OCI-LY7 (cell line): ENCODE measurements around the gene ANKMY1. TPM values are rescaled to one million over a fixed set of nuclear protein-coding genes. Genes with fewer than 3 reads are reported as not detected.

Experiments used
- BruUV-seq: library from RNA; stranded (reverse); fragments of 400-500 nt; replicated peaks from 2 replicates; lab custom pipeline; 2021; lab: Mats Ljungman, UMichigan
- CTCF ChIA-PET: fragments of 300-600 bp; sonication (Branson Sonifier 250); formaldehyde crosslinking; loops from one replicate; lab custom pipeline; 2022; ENCODE audit warnings: antibody characterized with exemption; ENCODE audit not compliant: unreplicated experiment; lab: Charles Lee
- POLR2A ChIA-PET: fragments of 300-600 bp; sonication (Branson Sonifier 250); formaldehyde crosslinking; loops from one replicate; lab custom pipeline; 2022; ENCODE audit warnings: antibody characterized with exemption; lab: Charles Lee
- DNase-seq: peaks from one replicate; pipeline ENCODE4 v3.0.0-alpha.2; 2015; ENCODE audit warnings: low spot score
- H2AFZ ChIP-seq: fragments of 200-600 bp; sonication (generic), shearing (Covaris generic); 2 replicates; pipeline ENCODE4 v1.6.1; 2014; ENCODE audit warnings: mild to moderate bottlenecking, antibody characterized with exemption, low read length, moderate library complexity
- H3K27ac ChIP-seq: fragments of 200-600 bp; sonication (generic); 2 replicates; pipeline ENCODE4 v1.5.1; 2014; ENCODE audit warnings: mixed run types, low read depth, mild to moderate bottlenecking, moderate library complexity, low read length, inconsistent platforms; ENCODE audit not compliant: poor library complexity, severe bottlenecking
- H3K36me3 ChIP-seq: fragments of 200-600 bp; sonication (generic); 2 replicates; pipeline ENCODE4 v1.6.1; 2014; ENCODE audit warnings: mild to moderate bottlenecking, antibody characterized with exemption, low read length, moderate library complexity, mixed read lengths; ENCODE audit not compliant: insufficient read depth
- H3K4me1 ChIP-seq: fragments of 200-600 bp; sonication (generic); 2 replicates; pipeline ENCODE4 v1.5.1; 2014; ENCODE audit warnings: mild to moderate bottlenecking, low read length; ENCODE audit not compliant: insufficient read depth, poor library complexity, severe bottlenecking
- H3K4me2 ChIP-seq: fragments of 200-600 bp; sonication (generic); 2 replicates; pipeline ENCODE4 v1.6.1; 2014; ENCODE audit warnings: mild to moderate bottlenecking, low read length
- H3K4me3 ChIP-seq: fragments of 200-600 bp; sonication (generic); 2 replicates; pipeline ENCODE4 v1.5.1; 2014; ENCODE audit warnings: mild to moderate bottlenecking, low read depth, low read length; ENCODE audit not compliant: poor library complexity, severe bottlenecking
- H3K79me2 ChIP-seq: fragments of 200-600 bp; sonication (generic); 2 replicates; pipeline ENCODE4 v1.6.1; 2016; ENCODE audit warnings: low read depth, mild to moderate bottlenecking, low read length, moderate library complexity, mixed read lengths; ENCODE audit not compliant: insufficient read depth
- H3K9me2 ChIP-seq: fragments of 200-600 bp; sonication (generic); 2 replicates; pipeline ENCODE4 v1.6.1; 2016; ENCODE audit warnings: mild to moderate bottlenecking, low read length, mixed read lengths; ENCODE audit not compliant: insufficient read depth
- H3K9me3 ChIP-seq: fragments of 200-600 bp; sonication (generic); 2 replicates; pipeline ENCODE4 v1.6.1; 2014; ENCODE audit warnings: mild to moderate bottlenecking, mixed run types, low read length, mixed read lengths
- H4K20me1 ChIP-seq: fragments of 200-600 bp; sonication (generic); 2 replicates; pipeline ENCODE4 v1.6.1; 2014; ENCODE audit warnings: mild to moderate bottlenecking, antibody characterized with exemption, low read length, moderate library complexity, mixed read lengths; ENCODE audit not compliant: insufficient read depth
- CTCF ChIP-seq: fragments of 200-600 bp; sonication (generic); conservative IDR thresholded peaks from 2 replicates; pipeline ENCODE4 v1.5.1; 2014; ENCODE audit warnings: mild to moderate bottlenecking, antibody characterized with exemption, low read length, moderate library complexity, mixed read lengths
- EZH2phosphoT487 ChIP-seq: fragments of 200-600 bp; sonication (generic); IDR thresholded peaks from 2 replicates; pipeline ENCODE4 v1.6.1; 2018; ENCODE audit warnings: low read depth, borderline replicate concordance, mild to moderate bottlenecking, mixed run types, antibody characterized with exemption, low read length, moderate library complexity, mixed read lengths
- intact Hi-C: fragments of 100-400 bp; cut with micrococcal nuclease; formaldehyde crosslinking; loops from one replicate; pipeline ENCODE4 v1.10.0; 2022; ENCODE audit not compliant: unreplicated experiment
- total RNA-seq, 2 experiments: library from RNA; depleted of rRNA in 1 of 2; stranded (reverse); fragments of >200 nt in 1 of 2; shearing (Covaris generic) in 1 of 2; gene quantifications; 2 replicates each; pipeline ENCODE4 v1.2.3, GENCODE V29; 2014 to 2022

Gene ANKMY1
- total RNA-seq, 2 experiments from 2014 or later = 30.6 to 65.9 TPM

- ChIA-PET CTCF (no interaction called here), POLR2A (no interaction called here)
- no peaks in the 10 kb centered on the region for H3K9me2 ChIP-seq
- intact Hi-C loops = no loop called here
- H4K20me1 ChIP-seq = no peaks in the 10 kb centered on the region
- no peak overlapping the region for H3K27ac ChIP-seq
- H2AFZ ChIP-seq = no peak overlapping the region
- BruUV-seq = no TSS peak
- peak; percentile 27 for DNase-seq
- TF ChIP-seq CTCF (peak; percentile 64), EZH2phosphoT487 (no peak)
- no peaks in the 10 kb centered on the region for H3K4me1 ChIP-seq
- no peak overlapping the region for H3K4me2 ChIP-seq
- no peaks in the 10 kb centered on the region; the same call in 1 of the 2 replicates for H3K36me3 ChIP-seq
- H3K4me3 ChIP-seq = no peak overlapping the region
- no peaks in the 10 kb centered on the region for H3K9me3 ChIP-seq
- H3K79me2 ChIP-seq = no peaks in the 10 kb centered on the region
Measured at GRCh38 chr2:240604291-240604938, 46.6 kb upstream of the ANKMY1 start.

GRCh38 chr2:240603846-240604245, 46.1 kb upstream of the ANKMY1 start:
- no peaks in the 10 kb centered on the region for H3K4me1 ChIP-seq
- no peak overlapping the region for H2AFZ ChIP-seq
- H3K36me3 ChIP-seq = peaks cover 2% of the 10 kb centered on the region; the same call in 1 of the 2 replicates
- no peak for DNase-seq
- H3K9me3 ChIP-seq = no peaks in the 10 kb centered on the region
- no peaks in the 10 kb centered on the region for H4K20me1 ChIP-seq
- no peaks in the 10 kb centered on the region for H3K79me2 ChIP-seq
- H3K9me2 ChIP-seq = no peaks in the 10 kb centered on the region
- ChIA-PET POLR2A (no interaction called here), CTCF (no interaction called here)
- H3K4me3 ChIP-seq = no peak overlapping the region
- H3K27ac ChIP-seq = no peak overlapping the region
- BruUV-seq = no TSS peak
- TF ChIP-seq CTCF = no peak
- TF ChIP-seq EZH2phosphoT487 = no peak
- no peak overlapping the region for H3K4me2 ChIP-seq
- intact Hi-C loops = no loop called here

- no peak for DNase-seq
- H3K79me2 ChIP-seq = no peaks in the 10 kb centered on the region
- no TSS peak for BruUV-seq
- no peak overlapping the region for H3K4me3 ChIP-seq
- intact Hi-C loops = no loop called here
- no peak overlapping the region for H2AFZ ChIP-seq
- no peak for TF ChIP-seq EZH2phosphoT487
- no peak for TF ChIP-seq CTCF
- H3K9me3 ChIP-seq = no peaks in the 10 kb centered on the region
- H3K4me1 ChIP-seq = no peaks in the 10 kb centered on the region
- no peaks in the 10 kb centered on the region for H4K20me1 ChIP-seq
- ChIA-PET CTCF (no interaction called here), POLR2A (no interaction called here)
- H3K9me2 ChIP-seq = no peaks in the 10 kb centered on the region
- H3K36me3 ChIP-seq = peaks cover 8% of the 10 kb centered on the region; the same call in 1 of the 2 replicates
- no peak overlapping the region for H3K4me2 ChIP-seq
- H3K27ac ChIP-seq = no peak overlapping the region
Measured at GRCh38 chr2:240603081-240603835, 45.5 kb upstream of the ANKMY1 start.
